DMS114 treated with DMSO at 0.1 percent for 48 hours (cell line): ENCODE measurements around the gene CAVIN4.

Experiments used
- DNase-seq: peaks from one replicate; lab custom pipeline; 2025; ENCODE audit not compliant: unreplicated experiment; lab: John Stamatoyannopoulos, UW

The CAVIN4 gene

DNA sequence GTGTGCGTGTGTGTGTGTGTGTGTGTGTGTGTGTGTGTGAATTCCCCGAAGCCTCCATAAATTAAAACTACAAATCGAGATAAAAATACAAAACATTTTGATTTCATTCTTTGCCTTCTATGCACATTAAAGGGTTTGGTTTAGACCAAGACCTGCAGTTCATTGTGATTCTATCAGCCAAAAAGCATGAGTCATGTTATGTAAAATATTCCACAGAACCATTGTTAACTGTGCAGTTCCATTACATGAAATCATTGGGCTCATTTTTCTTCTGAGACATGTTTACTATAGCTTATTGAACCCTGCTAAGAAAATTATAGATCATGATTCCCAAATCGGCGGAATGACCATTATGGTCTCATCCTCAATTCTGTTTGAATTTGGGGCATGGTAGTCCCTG, 11.7 kb downstream of the CAVIN4 start:
- DNase-seq, result no peak

DNA sequence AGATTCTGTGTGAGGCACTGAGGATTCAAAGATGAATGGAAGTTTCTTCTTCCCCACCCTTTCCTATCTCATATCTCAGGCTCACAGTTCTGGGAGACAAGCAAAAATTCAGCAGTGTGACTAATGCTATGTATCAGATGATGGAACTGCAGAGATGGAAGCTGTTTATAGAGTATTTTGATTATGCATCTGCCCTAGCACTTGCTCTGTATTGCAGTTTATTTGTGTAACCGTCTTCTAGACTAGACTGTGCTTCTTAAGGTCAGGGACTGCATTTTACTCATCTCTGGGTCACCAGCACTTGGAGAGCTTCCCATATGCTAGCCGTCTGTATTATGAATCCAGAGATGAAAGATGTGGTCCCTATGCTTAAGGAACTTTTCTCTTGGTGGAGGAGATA, 12.6 kb downstream of the CAVIN4 start:
- DNase-seq, result no peak

DNA sequence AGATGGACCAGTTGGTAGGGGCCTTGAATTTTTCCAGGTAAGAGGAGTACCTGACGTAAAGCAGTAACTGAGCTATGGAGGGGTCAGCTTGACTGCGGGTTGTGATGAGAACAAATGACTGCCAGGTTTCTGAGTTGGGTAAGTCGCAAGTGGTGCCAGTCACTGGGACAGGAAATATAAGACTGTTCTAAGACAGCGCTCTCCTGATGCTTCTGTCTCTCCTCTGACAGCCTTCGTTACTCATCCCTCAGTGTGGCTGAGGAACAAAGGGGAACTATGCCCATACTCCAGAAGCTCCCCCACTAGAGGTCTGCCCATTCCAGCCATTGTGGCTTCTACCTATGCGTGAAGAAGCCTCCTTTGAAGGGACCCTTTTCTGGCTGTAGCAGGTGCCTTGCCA, 13.3 kb downstream of the CAVIN4 start:
- DNase-seq, result no peak

DNA sequence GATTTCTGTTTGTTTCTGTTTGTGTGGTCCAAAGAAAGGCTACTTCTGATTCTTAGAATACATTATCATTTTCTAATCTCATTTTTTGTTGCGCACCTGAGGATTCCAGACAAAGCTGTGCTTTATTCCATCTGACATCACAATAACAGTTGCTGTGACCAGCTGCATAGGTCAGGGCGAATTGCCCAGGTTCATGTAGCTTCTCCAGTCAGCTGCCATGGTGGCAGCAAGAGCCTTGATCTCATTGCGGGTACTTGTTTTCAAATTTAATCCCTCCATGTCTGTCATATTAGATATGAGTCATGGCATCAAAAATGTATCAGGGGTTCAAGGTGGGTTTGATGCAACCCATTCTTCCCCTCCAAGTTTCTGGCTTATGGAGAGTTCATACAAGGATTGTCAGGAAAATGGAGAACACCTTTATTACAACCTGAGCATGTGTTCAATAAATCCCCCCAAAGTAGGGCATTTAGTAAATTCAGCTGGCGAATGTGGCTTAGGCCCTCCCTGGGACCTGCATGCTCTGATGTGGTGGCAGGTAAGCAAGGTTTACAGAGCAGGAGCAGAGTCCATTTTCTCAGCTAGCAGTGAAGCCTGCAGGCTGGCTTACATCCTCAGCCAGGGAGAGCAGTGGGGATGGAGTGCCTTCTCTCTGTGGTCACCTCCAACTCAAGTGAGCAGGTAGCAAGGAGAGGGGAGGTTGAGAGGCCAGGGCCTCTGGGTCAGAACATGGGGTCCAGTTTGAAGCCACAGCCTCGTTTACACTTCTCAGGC, 13.9 kb downstream of the CAVIN4 start:
- no peak for DNase-seq

DNA sequence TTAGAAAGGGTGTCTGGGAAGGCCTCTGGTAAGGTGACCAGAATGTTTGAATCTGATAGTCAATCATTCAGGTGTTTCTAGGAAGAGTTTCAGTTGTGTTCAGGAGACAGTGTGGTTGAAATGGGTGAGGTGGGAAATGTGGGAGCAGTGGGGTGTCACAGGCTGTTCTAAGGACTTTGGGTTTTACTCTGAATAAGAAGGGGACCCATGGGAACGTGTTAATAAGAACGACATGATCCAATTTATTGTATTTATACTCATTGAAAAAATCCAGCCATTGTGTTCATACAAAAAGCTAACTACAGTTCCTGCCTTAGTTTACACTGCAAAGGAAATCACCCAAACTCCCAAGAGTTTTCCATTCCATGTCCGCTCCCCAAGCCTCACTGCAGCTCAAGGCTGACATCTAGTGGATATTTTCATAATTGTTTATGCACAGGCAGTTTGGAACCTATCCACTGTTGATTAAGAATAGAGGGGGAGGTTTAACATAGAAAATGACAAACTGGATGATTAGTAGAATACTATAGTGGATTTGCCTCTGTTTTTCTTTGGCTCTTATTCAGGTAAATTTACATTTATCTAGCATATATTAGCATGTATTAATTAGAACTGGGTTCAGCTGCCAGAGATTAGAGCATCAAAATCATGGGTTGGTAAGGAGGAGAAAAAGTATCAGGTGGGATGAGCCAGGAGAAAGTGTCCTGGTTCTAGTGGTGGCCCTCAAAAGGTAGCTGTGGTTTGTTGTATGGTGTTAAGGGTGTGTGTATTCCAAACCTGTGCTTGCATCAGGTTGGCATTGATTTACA, 17.7 kb downstream of the CAVIN4 start:
- DNase-seq, result peak; percentile 25

DNA sequence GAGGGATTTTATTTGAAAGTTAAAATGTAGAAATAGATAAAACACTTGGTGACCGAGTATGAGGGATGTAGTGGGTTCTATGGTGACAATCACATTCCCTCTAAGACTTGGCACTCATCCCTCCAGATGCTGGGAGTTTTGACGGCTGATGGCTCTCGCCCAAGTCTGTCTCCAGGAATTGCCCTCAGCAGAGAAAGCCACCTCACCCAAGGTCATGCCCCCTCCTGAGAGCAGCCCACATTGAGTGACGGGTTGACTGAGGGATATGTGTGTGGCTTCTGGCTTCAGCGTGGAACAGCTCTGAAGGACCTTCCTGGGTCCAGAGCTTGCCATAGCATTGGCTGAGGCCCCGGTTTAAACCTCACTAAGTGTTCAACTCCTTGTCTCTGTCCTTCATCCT, 19.4 kb downstream of the CAVIN4 start:
- no peak for DNase-seq

DNA sequence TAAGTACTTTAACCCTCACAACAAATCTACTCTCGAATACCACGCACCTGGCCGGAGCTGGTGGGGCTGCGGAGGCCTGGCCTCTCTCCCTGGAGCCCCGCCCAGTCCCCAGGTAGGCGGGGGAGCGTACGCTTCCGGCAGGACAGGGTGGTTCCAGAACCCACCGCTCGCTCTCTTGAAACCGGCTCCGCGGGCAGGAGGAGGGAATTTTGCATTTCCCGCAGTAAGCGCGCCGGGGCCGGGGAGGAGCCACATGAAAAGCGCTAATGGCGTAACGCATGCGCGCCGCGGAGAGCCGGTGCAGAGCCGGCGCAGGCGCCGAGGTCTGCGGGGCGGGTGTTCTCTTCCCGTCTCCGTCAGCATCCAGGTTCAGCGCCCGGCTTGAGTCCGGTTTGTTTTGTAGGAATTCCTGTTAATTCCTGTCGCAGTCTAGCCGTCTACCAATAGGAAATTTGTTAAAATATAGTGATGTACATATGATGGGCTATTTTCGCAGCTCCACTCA, 20.8 kb downstream of the CAVIN4 start:
- DNase-seq, result peak; percentile 36

DNA sequence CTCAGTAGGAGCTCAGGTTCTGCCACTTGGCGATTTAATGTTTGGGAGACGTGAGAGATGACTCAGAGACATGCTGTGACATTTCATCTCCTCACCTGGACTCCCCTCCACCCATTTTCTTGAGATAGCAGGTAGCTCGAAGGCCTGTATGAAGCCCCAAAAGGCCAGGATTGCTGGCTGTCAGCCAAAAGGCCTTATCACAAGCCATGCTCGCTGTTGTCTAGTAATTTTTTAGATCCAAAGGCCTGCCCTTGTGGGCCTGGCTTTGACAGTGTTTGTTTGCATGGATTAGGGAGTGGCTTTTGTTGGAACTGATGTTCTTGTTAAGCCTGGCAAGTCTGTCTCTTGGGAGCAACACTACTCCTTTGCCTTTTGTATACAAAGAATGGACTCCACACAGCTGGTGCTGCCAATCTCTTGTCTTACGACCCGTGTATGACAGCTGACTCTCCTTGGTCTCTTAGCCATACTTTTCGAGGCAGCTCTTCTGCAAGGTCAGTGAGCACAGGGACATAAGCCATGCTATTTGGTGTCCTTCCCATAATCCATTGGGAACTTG, 22.7 kb downstream of the CAVIN4 start:
- no peak for DNase-seq

DNA sequence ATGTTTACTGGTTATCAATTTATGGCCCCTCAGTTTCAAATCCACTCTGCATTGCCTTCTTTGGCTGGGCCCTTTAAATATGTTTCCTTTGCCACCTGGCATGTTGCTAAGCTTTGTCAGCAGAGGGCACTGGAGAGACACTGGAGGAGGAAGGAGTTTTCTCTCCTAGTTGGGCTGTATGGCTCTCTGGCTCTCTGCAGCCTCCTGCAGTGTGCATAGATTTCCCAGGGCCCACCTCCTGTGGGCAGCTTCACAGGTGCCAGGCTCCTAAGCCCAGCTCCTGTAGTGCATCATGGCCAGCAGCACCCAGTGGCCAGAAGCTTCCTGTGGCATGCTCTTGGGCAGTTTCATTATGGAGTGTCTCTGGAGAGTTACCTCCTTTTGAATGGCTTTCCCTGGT, 23.3 kb downstream of the CAVIN4 start:
- DNase-seq, result peak; percentile 2

DNA sequence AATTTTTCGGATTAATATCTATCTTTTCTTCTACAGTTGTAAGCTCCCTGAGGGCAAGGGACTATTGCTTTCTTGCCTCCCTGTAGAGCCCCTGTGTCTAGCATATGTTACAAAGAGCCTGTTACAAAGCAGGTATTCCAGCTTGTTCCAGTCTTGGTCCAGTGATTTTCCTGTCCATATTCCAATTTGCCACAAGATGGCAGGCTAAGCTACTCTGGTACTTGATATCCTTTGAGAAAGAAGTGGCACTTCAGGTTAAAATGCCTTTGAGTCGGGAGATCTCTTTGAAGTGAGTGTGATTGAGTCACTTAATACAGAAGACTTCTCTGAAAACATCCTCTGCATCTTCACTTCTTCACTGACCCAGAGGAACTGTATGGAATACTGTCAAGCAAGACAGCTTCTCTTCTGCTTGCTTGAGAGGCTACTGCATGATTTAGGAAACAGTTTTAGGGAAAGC, 24.5 kb downstream of the CAVIN4 start:
- DNase-seq, result peak; percentile 29

DNA sequence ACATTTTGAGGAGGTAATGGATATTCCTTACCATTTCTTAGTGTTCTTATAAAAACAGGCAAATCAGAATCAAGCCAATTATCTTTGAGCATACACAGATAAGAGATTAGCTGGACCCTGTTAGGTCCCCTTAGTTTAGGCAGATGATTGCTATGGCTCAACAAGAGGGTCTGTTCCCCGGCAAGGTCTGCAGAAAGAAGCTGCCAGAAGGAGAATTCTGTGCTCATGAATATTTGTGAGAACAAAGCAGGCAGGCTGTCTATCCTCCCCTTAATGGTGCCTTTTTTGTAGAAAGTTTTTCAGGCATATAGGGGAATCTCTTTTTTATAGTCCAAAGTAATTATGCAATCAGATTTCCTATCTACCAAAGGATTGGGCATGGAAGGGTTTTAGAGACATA, 27.5 kb downstream of the CAVIN4 start:
- no peak for DNase-seq

DNA sequence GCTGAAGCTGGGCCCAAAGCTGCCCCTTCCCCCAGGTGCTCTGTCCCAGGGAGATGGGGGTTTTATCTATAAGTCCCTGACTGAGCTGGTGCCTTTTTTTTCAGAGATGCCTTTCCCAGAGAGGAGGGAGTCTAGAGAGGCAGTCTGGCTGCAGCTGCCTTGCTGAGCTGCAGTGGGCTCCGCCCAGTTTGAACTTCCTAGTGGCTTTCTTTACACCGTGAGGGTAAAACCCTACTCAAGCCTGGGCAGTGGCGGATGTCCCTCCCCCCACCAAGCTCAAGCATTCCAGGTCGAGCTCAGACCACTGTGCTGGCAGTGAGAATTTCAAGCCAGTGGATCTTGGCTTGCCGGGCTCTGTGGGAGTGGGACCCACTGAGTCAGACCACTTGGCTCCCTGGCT, 41.3 kb downstream of the CAVIN4 start:
- DNase-seq, result no peak

DNA sequence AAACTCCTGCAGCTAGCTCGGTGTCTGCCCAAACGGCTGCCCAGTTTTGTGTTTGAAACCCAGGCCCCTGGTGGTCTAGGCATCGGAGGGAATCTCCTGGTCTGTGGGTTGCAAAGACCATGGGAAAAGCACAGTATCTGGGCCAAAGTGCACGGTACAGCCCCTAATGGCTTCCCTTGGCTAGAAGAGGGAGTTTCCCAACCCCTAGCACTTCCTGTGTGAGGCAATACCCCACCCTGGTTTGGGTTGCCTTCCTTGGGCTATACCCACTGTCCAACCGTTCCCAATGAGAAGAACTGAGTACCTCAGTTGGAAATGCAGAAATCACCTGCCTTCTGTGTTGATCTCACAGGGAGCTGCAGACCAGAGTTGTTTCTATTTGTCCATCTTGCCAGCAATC, 41.8 kb downstream of the CAVIN4 start:
- DNase-seq, result no peak

DNA sequence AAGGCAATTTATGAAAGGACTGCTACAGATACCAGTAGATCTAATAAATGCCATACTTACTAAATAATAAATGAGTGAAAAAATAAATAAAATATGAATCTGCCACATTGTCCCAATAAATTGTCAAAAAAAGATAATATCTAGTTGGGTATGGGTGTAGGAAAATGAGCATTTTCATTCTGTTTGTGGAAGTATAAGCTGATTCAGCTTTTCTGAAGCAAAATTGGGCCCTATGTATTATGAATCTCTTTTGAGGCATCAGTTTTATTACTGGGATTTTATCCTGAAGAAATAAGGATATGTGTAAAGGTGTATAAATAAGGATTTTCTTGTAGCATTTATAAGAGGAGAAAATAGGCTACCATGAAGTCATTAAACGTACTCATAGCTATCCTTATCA, 46.1 kb downstream of the CAVIN4 start:
- no peak for DNase-seq

DNA sequence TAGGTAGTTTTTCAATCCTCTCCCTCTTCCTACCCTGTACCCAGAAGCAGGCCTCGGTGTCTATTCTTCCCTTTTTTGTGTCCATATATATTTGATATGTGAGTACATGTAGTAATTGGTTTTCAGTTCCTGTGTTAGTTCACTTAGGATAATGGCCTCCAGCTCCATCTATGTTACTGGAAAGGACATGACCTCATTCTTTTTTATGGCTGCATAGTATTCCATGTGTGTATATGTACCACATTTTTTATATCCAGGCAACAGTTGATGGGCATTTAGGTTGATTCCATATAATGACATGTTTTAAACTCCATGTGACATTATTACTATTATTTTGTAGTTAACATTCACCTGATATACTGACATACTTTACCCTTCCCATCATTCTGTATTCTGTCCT, 49.1 kb downstream of the CAVIN4 start:
- no peak for DNase-seq

DNA sequence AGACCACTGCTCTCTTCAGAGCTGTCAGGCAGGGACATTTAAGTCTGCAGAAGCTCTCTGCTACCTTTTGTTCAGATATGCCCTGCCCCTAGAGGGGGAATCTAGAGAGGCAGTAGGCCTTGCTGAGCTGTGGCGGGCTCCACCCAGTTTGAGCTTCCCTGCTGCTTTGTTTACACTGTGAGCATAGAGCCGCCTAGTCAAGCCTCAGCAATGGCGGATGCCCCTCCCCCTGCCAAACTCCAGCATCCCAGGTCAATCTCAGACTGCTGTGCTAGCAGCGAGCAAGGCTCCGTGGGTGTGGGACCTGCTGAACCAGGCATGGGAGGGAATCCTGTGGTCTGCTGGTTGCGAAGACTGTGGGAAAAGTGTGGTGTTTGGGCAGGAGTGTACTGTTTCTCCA, 59.9 kb downstream of the CAVIN4 start:
- no peak for DNase-seq
